ENCODE results near the gene MIB2.
"Not testable (repeated sequence)": the region's sequence is repeated elsewhere in the genome, so short reads cannot be mapped to it uniquely, and the experiment has no call there.

- TF ChIP-seq, protein P1, sequence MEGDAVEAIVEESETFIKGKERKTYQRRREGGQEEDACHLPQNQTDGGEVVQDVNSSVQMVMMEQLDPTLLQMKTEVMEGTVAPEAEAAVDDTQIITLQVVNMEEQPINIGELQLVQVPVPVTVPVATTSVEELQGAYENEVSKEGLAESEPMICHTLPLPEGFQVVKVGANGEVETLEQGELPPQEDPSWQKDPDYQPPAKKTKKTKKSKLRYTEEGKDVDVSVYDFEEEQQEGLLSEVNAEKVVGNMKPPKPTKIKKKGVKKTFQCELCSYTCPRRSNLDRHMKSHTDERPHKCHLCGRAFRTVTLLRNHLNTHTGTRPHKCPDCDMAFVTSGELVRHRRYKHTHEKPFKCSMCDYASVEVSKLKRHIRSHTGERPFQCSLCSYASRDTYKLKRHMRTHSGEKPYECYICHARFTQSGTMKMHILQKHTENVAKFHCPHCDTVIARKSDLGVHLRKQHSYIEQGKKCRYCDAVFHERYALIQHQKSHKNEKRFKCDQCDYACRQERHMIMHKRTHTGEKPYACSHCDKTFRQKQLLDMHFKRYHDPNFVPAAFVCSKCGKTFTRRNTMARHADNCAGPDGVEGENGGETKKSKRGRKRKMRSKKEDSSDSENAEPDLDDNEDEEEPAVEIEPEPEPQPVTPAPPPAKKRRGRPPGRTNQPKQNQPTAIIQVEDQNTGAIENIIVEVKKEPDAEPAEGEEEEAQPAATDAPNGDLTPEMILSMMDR (IDR thresholded peaks at IDR 0.05 in 2 of 3, conservative IDR thresholded peaks at IDR 0.05 in 1 of 3; ENCODE audit: control insufficient read depth in 2 of 3, extremely low read depth in 1 of 3, insufficient read depth in 1 of 3, low read depth in 3 of 3, low read length in 3 of 3), result not testable (repeated sequence)
- not testable (repeated sequence) for TF ChIP-seq SUZ12 (IDR thresholded peaks at IDR 0.05; ENCODE audit: unreplicated experiment); POLR2A (IDR thresholded peaks at IDR 0.05; ENCODE audit: low read depth, low read length); GABPA (IDR thresholded peaks at IDR 0.05; ENCODE audit: low read depth); EP300 (IDR thresholded peaks at IDR 0.05; ENCODE audit: borderline replicate concordance in 1 of 2, control insufficient read depth in 1 of 2, low read depth in 2 of 2, low read length in 2 of 2); IRF3 (IDR thresholded peaks at IDR 0.05); HDAC2 (IDR thresholded peaks at IDR 0.05); ATF7 (IDR thresholded peaks at IDR 0.05; ENCODE audit: low read depth); ELK1 (IDR thresholded peaks at IDR 0.05; ENCODE audit: low read depth, low read length); CREB1 (IDR thresholded peaks at IDR 0.05; ENCODE audit: low read depth); CEBPB (IDR thresholded peaks at IDR 0.05; ENCODE audit: borderline replicate concordance in 1 of 2, low read depth in 2 of 2, low read length in 2 of 2); YY1 (IDR thresholded peaks at IDR 0.05; ENCODE audit: low read depth, low read length); EGR1 (IDR thresholded peaks at IDR 0.05; ENCODE audit: borderline replicate concordance in 1 of 2, low read depth in 2 of 2, low read length in 2 of 2)
These were observed 24.1 kb downstream of the MIB2 start for GRCh38 chr1:1639368-1639767.
